ENCODE data around the gene RUNX2.
"Not testable (repeated sequence)": the region's sequence is repeated elsewhere in the genome, so short reads cannot be mapped to it uniquely, and the experiment has no call there.

Gene RUNX2

DNA sequence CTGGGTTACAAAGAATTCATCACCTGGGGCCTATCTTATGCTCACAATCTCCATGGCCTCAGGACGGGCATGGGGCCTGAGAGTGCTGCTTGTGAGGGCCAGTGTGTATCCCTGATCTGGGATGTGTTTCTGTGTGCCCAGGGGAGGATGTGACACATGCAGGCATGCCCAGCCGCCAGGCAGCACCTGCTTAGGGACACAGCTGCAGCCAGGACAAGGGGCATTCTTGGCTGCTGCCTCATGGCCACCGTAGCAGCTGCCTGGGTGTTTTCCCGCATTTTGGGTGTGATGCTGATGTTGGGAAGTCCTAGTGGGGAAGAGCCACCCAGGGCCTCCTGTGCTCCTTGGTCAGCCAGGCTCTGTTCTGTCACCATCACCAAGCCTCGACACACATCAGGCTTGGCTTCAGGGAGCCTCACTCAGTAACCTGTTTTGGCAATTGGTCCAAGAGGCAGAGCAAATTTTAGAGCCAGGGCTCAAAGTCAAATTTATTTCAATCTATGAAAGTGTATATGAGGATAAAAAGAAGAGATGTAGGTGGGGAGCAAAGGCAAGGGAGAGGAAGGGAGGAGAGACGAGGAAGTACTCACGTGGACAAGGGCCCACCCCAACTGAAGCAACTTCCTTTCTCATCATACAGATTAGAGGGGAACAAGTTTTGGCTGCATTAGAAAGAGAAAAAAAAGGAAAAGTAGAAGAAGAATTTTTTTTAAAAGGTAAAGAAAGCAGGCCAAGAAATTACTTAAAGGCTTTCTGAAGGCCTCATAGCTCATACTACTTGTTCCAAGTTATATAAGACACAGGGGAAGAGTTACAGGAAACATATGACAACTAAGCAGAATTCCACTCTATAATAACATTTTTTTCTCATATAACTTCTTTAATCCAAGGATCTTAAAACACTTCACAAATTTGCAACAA, 319.5 kb downstream of the RUNX2 start:
- DNase-seq (ENCODE audit: low spot score): no peak

DNA sequence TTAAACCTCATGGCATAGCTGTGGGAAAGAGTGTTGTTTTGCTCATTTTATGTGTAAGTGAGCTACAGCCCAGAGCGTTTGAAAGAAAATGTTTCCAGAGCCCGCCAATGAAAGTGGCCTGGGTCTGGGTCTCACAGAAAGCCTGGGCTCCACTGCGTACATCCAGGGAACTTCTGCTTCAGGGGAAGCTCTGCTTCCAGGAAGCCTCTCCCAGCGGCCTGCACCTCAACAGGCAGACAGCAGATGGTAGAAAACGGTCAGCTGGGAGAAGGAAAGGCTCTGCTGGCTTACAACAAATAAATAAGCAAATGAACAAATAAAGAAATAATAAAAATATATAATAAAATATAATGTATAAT, 320.1 kb downstream of the RUNX2 start:
- no peak for DNase-seq (ENCODE audit: low spot score)

GRCh38 chr6:45650524-45651135, 322.5 kb downstream of the RUNX2 start:
- no peak for DNase-seq (ENCODE audit: low spot score)

DNA sequence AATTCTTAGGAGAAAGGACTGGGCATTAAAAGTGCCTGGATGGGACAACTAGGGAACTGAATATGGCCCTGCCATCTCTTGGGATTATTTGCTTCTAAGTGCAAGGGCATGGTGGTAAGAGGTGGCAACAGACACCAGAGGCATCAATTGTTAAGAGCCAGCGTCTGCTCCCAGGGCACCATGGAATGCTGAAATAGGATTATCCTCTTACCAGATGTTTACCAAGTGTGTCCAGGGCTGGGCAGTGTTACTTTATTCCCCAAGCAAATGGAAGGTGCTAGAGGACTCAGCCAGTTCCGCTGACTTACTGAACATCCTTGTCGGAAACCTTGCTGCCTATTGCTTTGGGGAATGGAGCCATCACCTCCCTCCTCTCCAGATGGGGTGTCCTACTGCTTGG, 323.2 kb downstream of the RUNX2 start:
- no peak for DNase-seq (ENCODE audit: low spot score)

DNA sequence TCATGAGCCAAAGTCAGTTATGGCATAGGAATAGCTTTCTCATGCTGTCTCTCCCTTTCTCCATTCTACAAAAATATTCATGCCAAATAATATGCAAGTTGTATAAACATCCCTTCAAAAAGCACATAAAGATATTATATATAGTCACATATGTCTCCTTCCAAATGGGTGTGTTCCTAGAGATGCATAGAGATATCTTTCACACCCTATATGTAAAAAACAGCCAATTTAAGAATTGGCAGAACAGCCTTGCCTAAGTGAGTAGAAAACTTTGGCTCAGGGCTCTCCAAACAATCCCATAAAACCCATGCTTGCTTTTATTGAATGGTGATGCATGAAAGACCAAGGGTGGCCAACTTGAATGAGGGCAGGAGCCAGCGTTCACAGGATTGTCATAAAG, 324.3 kb downstream of the RUNX2 start:
- DNase-seq (ENCODE audit: low spot score): no peak

GRCh38 chr6:45653117-45653883, 325.2 kb downstream of the RUNX2 start:
- DNase-seq (ENCODE audit: low spot score): no peak

DNA sequence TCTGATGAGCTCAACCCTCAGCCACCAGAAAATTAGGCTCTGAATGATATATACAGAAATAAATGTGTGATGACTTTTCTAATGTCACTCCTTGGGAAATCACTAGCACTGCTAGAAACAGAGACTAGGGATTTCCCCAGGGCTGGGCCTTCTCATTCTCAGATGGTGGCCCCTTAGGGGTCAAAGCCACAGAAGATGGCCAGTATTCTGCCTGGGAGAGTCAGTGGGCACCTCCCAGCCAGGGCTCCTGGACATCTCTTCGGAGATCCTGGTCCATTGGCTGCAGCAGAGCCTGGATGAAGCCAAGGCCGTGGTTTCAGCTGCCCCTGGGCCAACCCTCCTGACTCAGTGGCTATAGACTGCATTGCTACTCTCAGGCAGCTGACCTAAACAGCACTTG, 326.5 kb downstream of the RUNX2 start:
- no peak for DNase-seq (ENCODE audit: low spot score)

DNA sequence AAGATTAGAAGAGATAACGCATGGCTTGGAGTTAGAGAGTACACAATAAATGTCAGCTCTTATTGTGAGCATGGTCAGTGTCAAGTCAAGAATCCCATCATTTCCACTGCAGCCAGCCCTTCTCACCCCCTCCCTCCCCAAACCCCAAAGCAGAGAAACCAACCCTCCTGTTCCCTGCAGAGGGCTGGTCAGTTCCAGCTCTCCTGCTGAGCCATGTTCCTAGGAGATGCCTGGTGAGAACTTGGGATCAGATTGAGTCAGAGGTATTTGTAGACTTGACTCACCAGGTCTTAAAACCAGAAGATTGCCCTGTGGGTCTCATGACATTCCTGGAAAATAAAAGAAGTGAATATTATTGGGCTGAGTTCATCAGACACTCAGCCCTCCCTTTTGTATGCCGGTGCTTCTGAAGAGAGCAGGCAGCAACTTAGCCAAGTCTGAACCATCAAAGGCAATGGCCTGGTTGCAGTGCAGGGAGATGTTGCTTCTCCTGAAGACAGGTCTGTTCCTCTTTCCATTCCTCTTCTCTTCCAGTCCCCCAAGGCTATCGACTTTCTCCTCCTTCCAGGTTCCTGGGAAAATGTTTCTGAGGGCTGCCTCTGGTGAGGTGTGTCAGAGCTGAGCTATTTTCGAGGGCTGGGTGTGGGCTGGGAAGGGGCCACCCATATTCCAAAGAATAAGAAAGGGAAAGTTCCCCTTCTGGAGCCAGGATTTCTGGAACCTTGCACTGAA, 327.8 kb downstream of the RUNX2 start:
- DNase-seq (ENCODE audit: low spot score): no peak

- no peak for DNase-seq (ENCODE audit: low spot score)
Measured at GRCh38 chr6:45657226-45657625, 329.1 kb downstream of the RUNX2 start.

DNA sequence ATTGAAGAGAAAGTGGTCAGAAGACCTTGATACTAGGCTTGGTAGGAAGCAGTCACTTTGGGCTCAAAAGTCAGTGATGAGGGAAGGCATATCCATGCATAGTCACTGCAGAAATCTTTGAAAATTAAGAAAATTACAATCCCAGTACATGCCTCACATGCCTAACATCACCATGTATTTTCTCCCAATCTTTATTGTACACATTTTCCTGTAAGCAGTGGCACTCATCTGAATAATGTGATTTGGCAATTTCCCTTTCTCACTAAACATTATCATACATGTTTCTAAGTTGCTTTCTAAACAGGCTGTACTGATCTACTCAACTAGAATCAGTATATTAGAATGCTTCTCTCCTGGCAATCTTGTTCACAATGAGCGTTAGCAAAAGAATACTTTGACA, 330.3 kb downstream of the RUNX2 start:
- no peak for DNase-seq (ENCODE audit: low spot score)

GRCh38 chr6:45658958-45659357, 330.8 kb downstream of the RUNX2 start:
- DNase-seq (ENCODE audit: low spot score): no peak

- DNase-seq (ENCODE audit: low spot score): no peak
Measured at GRCh38 chr6:45661661-45662060, 333.5 kb downstream of the RUNX2 start.

DNA sequence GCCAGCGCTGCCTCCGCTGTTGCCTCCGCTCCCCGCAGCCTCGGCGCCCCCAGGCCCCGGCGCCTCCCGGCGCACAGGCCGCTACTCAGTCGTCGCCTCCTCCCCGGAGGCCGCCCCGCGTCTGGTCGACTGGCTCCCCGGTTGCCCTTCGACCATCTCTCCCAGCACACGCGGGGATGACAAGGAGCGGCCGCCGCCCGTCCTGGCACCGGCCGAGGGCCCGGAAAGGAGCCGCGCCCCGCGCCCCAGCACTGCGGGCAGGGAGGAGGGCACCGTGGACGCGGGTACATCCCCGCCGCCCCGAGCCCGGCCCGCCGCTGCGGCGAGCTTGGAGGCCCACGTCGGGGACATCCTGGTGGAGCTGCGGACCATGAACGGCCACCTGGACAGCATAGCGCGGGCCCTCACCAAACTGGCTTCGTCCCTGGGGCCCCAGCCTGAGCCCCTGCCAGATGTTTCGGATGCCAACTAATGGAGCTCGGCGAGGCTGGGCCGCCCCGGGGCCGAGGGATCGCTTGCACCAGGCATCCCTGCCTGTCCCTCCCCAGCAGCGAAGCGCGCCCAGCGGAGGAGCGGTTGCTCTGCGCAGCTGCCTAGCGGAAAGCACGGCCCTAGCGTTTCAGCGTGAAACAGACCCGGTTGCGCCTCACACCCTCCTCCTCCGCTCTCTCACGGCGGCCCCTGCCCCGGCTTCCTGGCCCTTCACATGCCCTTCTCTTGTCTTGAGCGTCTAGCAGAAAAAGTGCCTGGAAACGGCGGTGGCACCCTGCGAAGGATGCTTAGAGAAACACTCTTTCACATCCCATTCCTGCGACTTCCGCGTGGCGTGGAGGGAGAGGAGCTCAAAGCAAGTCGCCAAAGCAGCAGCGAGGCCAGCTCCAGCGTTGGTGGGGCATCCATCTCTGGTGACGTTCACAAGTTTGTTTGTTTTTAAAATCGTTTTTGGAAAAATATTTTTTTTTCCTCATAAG, 335.4 kb downstream of the RUNX2 start:
- DNase-seq (ENCODE audit: low spot score): peak; percentile 36

DNA sequence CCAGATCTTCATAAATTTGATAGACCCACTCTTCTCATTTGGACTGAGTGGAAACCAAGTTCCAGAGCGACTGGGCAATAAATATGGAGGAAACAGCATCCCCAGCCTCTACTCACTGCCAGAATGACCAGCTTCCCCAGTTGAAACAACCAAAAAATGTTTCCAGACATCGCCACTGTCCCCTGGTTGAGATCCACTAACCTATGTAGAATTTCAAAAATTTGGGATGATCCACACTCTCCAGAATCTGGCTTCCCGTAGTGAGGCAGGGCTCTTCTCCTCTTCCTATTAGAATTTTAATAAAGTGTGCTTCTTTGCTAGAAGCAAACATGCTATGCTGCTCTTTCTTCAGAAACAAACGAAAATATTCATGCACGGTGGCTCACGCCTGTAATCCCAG, 336.6 kb downstream of the RUNX2 start:
- DNase-seq (ENCODE audit: low spot score): no peak

- DNase-seq (ENCODE audit: low spot score): no peak
Measured at GRCh38 chr6:45665859-45666258, 337.7 kb downstream of the RUNX2 start.

GRCh38 chr6:45666846-45667245, 338.7 kb downstream of the RUNX2 start:
- DNase-seq (ENCODE audit: low spot score): no peak

GRCh38 chr6:45667300-45667699, 339.2 kb downstream of the RUNX2 start:
- DNase-seq (ENCODE audit: low spot score): no peak

- DNase-seq (ENCODE audit: low spot score): no peak
Measured at GRCh38 chr6:45667766-45668165, 339.6 kb downstream of the RUNX2 start.

GRCh38 chr6:45668705-45669104, 340.6 kb downstream of the RUNX2 start:
- no peak for DNase-seq (ENCODE audit: low spot score)

GRCh38 chr6:45673167-45673566, 345.0 kb downstream of the RUNX2 start:
- DNase-seq (ENCODE audit: low spot score): not testable (repeated sequence)

DNA sequence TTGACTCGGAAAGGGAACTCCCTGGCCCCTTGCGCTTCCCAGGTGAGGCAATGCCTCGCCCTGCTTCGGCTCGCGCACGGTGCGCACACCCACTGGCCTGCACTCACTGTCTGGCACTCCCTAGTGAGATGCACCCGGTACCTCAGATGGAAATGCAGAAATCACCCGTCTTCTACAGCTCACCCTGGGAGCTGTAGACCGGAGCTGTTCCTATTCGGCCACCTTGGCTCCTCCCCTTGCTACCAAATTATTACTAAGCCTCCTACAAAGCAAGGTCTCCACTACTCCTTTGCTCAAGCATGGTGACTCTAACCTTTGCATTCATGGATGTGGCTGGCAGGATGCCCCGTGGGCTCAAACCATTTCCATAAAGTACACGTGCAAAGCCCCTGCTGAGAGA, 347.0 kb downstream of the RUNX2 start:
- DNase-seq (ENCODE audit: low spot score): not testable (repeated sequence)
